GM12878 (cell line): Measurements from ENCODE around the gene BCAN. TPM values are rescaled to one million over a fixed set of nuclear protein-coding genes. Genes with fewer than 3 reads are reported as not detected.

Experiments used
- ATAC-seq: fragments of 200-7000 bp; cut with Tn5 transposase; 3 replicates; pipeline ENCODE4 v1.9.1; 2020; ENCODE audit warnings: mild to moderate bottlenecking, moderate library complexity
- BruUV-seq: library from RNA; stranded (reverse); fragments of 400-500 nt; replicated peaks from 2 replicates; lab custom pipeline; 2021; lab: Mats Ljungman, UMichigan
- CTCF ChIA-PET: fragments of 300-600 bp; sonication (Branson Sonifier 250); formaldehyde crosslinking; extraction: SDS; loops from one replicate; lab custom pipeline; 2021; ENCODE audit warnings: inconsistent platforms; lab: Yijun Ruan, JAX
- POLR2A ChIA-PET: fragments of 350-600 bp; formaldehyde crosslinking; extraction: SDS; loops from one replicate; lab custom pipeline; 2021; ENCODE audit warnings: inconsistent platforms; lab: Charles Lee
- RAD21 ChIA-PET: fragments of 300-600 bp; sonication (Branson Sonifier 250); formaldehyde crosslinking; loops from one replicate; lab custom pipeline; 2023; ENCODE audit warnings: antibody characterized with exemption; ENCODE audit not compliant: unreplicated experiment; lab: Charles Lee
- SMC1A ChIA-PET: fragments of 300-600 bp; sonication (Branson Sonifier 250); formaldehyde crosslinking; loops from one replicate; lab custom pipeline; 2023; ENCODE audit not compliant: unreplicated experiment, uncharacterized antibody; lab: Charles Lee
- DNase-seq: peaks from one replicate; pipeline ENCODE4 v3.0.0-alpha.2; 2011; ENCODE audit warnings: low read depth, low spot score
- FAIRE-seq: peaks from 3 replicates; lab custom pipeline; 2011; peaks lifted over from hg19 to GRCh38; lab: Jason Lieb, UNC
- H2AFZ ChIP-seq: 2 replicates; pipeline ENCODE4 v1.6.0; 2011; ENCODE audit warnings: low read depth, low read length, control low read depth; ENCODE audit not compliant: control insufficient read depth
- H3K27ac ChIP-seq: 2 replicates; pipeline ENCODE4 v1.5.1; 2011; ENCODE audit warnings: control low read depth; ENCODE audit not compliant: control insufficient read depth, insufficient read depth
- H3K27me3 ChIP-seq, 2 experiments: replicated peaks in 1 of 2; 2 replicates each; pipeline versions ENCODE4 v1.6.0 to v1.6.1; 2011; ENCODE audit warnings: low read length in 1 of 2; ENCODE audit not compliant: control insufficient read depth in 2 of 2, insufficient read depth in 2 of 2
- H3K36me3 ChIP-seq, 2 experiments: 2 replicates each; pipeline ENCODE4 v1.5.1; 2011; ENCODE audit warnings: low read length in 1 of 2; ENCODE audit not compliant: control insufficient read depth in 2 of 2, insufficient read depth in 2 of 2
- H3K4me1 ChIP-seq: 2 replicates; pipeline ENCODE4 v1.6.1; 2011; ENCODE audit warnings: mild to moderate bottlenecking, low read length, moderate library complexity, mixed read lengths; ENCODE audit not compliant: control insufficient read depth, insufficient read depth
- H3K4me2 ChIP-seq: 2 replicates; pipeline ENCODE4 v1.6.0; 2011; ENCODE audit warnings: control low read depth; ENCODE audit not compliant: control insufficient read depth, insufficient read depth
- H3K4me3 ChIP-seq: fragments of 200-600 bp; sonication (generic); 2 replicates; pipeline ENCODE4 v1.5.1; 2016
- H3K79me2 ChIP-seq: 2 replicates; pipeline ENCODE4 v1.6.0; 2011; ENCODE audit warnings: low read length; ENCODE audit not compliant: control insufficient read depth, insufficient read depth
- H3K9ac ChIP-seq: 2 replicates; pipeline ENCODE4 v1.8.0; 2011; ENCODE audit warnings: low read length, control low read depth, mixed read lengths; ENCODE audit not compliant: control insufficient read depth, insufficient read depth
- H3K9me3 ChIP-seq: replicated peaks from 3 replicates; pipeline ENCODE4 v1.5.1; 2011; ENCODE audit warnings: mild to moderate bottlenecking, low read length; ENCODE audit not compliant: control insufficient read depth, insufficient read depth
- H4K20me1 ChIP-seq: 2 replicates; pipeline ENCODE4 v1.6.0; 2011; ENCODE audit not compliant: control insufficient read depth, insufficient read depth
- EZH2 ChIP-seq: IDR thresholded peaks from 2 replicates; pipeline ENCODE4 v1.6.1; 2012; ENCODE audit warnings: low read depth, mild to moderate bottlenecking, control low read depth, inconsistent platforms, low read length, borderline replicate concordance; ENCODE audit not compliant: control insufficient read depth
- GATAD2B ChIP-seq: fragments of 450-650 bp; conservative IDR thresholded peaks from 2 replicates; pipeline ENCODE4 v1.6.1; 2017; ENCODE audit warnings: low read depth, mild to moderate bottlenecking, moderate library complexity
- NBN ChIP-seq: fragments of 450-650 bp; IDR thresholded peaks from 2 replicates; pipeline ENCODE4 v1.6.1; 2016
- NFIC ChIP-seq: IDR thresholded peaks from 2 replicates; pipeline ENCODE4 v1.6.1; 2012; ENCODE audit warnings: low read depth, mild to moderate bottlenecking, inconsistent platforms, low read length, moderate library complexity
- PAX5 ChIP-seq: IDR thresholded peaks from 2 replicates; pipeline ENCODE4 v1.6.1; 2011; ENCODE audit warnings: low read depth, low read length, borderline replicate concordance
- RBBP5 ChIP-seq: fragments of 200-600 bp; sonication (generic); conservative IDR thresholded peaks from 2 replicates; pipeline ENCODE4 v1.6.1; 2016
- RCOR1 ChIP-seq: conservative IDR thresholded peaks from 2 replicates; pipeline ENCODE4 v1.6.1; 2012; ENCODE audit warnings: low read depth, low read length, improper control_type of control experiment
- RFX5 ChIP-seq: IDR thresholded peaks from 2 replicates; pipeline ENCODE4 v1.6.1; 2011; ENCODE audit warnings: low read depth, low read length, improper control_type of control experiment
- YBX1 ChIP-seq: fragments of 450-650 bp; IDR thresholded peaks from 2 replicates; pipeline ENCODE4 v1.6.1; 2016; ENCODE audit warnings: antibody characterized with exemption
- ZSCAN29 ChIP-seq: fragments of 450-650 bp; IDR thresholded peaks from 2 replicates; pipeline ENCODE4 v1.6.1; 2017; ENCODE audit warnings: mild to moderate bottlenecking, moderate library complexity
- WGBS: methylation state at CpG from one replicate; pipeline ENCODE4 v1.1.6; 2016; ENCODE audit warnings: low lambda C conversion rate; ENCODE audit not compliant: insufficient replicate concordance, insufficient coverage; ENCODE audit errors: missing lambda C conversion rate; 5-methylcytosine and 5-hydroxymethylcytosine counted together
- in situ Hi-C: fragments of 300-500 bp; cut with MboI; formaldehyde crosslinking; loops from 9 replicates; pipeline ENCODE4 v1.14.3; 2018; ENCODE audit warnings: mixed read lengths
- intact Hi-C: fragments of 100-400 bp; cut with micrococcal nuclease; formaldehyde crosslinking; loops from one replicate; pipeline ENCODE4 v1.14.2; 2022; ENCODE audit not compliant: unreplicated experiment
- polyA plus RNA-seq, 11 experiments: library from polyadenylated mRNA; depleted of rRNA in 4 of 11; unstranded in 6 of 11; stranded (reverse) in 5 of 11; fragments of >200 nt; fragmentation: Nextera tagmentation in 4 of 11; fragmentation: Illumina TruSeq in 1 of 11; extraction: Ambion mirVana in 4 of 11; extraction: Trizol in 1 of 11; gene quantifications; 1 replicate in 1 of 11; 2 replicates in 10 of 11; pipeline versions ENCODE4 v1.2.1 to v1.2.3, GENCODE V29; 2011 to 2016; ENCODE audit warnings: inconsistent platforms in 2 of 11, missing spikeins in 2 of 11, low read depth in 1 of 11
- total RNA-seq, 4 experiments: library from RNA; depleted of rRNA in 3 of 4; stranded (reverse); fragments of >200 nt in 3 of 4; fragmentation: Illumina TruSeq in 1 of 4; extraction: Trizol in 1 of 4; gene quantifications; 2 replicates each; pipeline versions ENCODE4 v1.2.1 to v1.2.3, GENCODE V29; 2013 to 2021
- TF ChIP-seq, protein P1 (sequence below): fragments of 450-650 bp; IDR thresholded peaks from 2 replicates; pipeline ENCODE4 v1.6.1; 2017; ENCODE audit warnings: antibody characterized with exemption, mild to moderate bottlenecking, moderate library complexity

BCAN gene
- total and polyA plus RNA-seq, 10 of the 15 experiments (the other 5 are each of a cell fraction or from before 2014, with no cell fraction given) = 0.05 to 1.3 (median 0.18) TPM; not detected in 1

DNA sequence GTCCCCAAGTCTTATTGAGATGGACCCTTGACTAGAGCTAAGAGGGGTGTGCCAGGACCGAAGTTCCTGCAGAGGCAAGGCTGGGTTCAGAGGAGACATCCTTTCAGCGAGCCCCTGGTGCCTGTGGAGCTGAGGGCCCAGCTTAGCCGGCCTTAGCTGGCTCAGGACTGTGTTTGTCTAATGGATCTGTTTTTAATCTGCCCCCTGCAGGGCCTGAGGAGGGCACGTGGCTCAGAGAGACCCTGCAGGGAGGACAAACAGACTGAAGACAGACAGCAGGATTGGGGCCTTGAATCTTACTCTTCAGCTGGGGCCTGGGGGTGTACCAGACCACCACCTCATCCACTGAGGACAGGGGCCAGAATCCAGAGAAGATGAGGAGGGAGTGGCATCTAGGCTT, 61.8 kb downstream of the BCAN start (continued):
- TF ChIP-seq PAX5 (no peak), NFIC (no peak), ZSCAN29 (no peak), EZH2 (no peak), GATAD2B (no peak), RFX5 (no peak)

DNA sequence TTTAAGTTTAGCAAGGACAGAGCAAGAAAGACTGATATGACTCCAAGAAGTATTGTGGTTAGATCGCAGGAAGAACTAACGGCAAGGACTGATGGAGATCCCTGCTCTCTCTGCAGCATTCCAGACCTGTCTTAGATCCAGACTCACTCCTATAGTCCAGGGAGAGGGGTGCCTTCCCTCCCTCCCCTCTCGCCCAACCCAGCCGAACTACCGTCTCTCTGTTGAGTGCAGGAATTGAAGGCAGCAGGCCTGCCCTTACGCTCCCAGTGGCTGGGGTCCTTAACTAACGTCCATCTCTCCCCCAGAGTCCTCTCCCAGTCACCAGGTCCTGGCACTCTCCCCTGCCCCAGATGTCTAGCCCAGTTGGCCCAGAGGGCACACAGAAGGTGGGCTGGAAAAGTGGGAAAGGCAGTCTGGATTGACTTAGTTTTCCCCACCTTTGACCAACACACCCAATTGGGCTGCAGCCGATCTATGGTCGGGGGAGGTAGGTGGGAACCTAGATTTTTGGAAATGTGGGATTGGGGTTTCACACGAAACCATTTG, 62.3 kb downstream of the BCAN start:
- CTCF ChIA-PET = interaction anchor here (1.0 to 9.5 kb wide), 7 partner anchors 10 to 136 kb away, joined by 3 to 157 read pairs (median 7); partner anchors contain the start of genes ISG20L2 and METTL25B
- ATAC-seq = no peak
- WGBS = 41% methylated on average over 10 of the region's 10 CpGs
- H3K27ac ChIP-seq = no peak overlapping the region
- RAD21 ChIA-PET = interaction anchor here (1.4 to 3.6 kb wide), 2 partner anchors 22 to 44 kb away, joined by 3 to 19 read pairs; no protein-coding TSS in a partner anchor
- BruUV-seq = no TSS peak
- H3K36me3 ChIP-seq = no peaks in the 10 kb centered on the region
- POLR2A ChIA-PET = interaction anchor here (0.5 to 0.6 kb wide), 2 partner anchors 9 to 122 kb away, joined by 3 to 4 read pairs; no protein-coding TSS in a partner anchor
- no peak overlapping the region for H3K9ac ChIP-seq
- H4K20me1 ChIP-seq = no peaks in the 10 kb centered on the region; the same call in 1 of the 2 replicates
- no peak for TF ChIP-seq RCOR1
- no peak for TF ChIP-seq YBX1
- TF ChIP-seq NBN = no peak
- TF ChIP-seq RBBP5 = no peak
- TF ChIP-seq, protein P1, sequence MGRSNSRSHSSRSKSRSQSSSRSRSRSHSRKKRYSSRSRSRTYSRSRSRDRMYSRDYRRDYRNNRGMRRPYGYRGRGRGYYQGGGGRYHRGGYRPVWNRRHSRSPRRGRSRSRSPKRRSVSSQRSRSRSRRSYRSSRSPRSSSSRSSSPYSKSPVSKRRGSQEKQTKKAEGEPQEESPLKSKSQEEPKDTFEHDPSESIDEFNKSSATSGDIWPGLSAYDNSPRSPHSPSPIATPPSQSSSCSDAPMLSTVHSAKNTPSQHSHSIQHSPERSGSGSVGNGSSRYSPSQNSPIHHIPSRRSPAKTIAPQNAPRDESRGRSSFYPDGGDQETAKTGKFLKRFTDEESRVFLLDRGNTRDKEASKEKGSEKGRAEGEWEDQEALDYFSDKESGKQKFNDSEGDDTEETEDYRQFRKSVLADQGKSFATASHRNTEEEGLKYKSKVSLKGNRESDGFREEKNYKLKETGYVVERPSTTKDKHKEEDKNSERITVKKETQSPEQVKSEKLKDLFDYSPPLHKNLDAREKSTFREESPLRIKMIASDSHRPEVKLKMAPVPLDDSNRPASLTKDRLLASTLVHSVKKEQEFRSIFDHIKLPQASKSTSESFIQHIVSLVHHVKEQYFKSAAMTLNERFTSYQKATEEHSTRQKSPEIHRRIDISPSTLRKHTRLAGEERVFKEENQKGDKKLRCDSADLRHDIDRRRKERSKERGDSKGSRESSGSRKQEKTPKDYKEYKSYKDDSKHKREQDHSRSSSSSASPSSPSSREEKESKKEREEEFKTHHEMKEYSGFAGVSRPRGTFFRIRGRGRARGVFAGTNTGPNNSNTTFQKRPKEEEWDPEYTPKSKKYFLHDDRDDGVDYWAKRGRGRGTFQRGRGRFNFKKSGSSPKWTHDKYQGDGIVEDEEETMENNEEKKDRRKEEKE = no peak
- TF ChIP-seq, all 136 proteins: peak for 0
- no peaks in the 10 kb centered on the region for H3K9me3 ChIP-seq
- no peak overlapping the region for H3K4me2 ChIP-seq
- intact Hi-C loops = no loop called here
- SMC1A ChIA-PET = interaction anchor here (0.8 to 1.1 kb wide), 3 partner anchors 15 to 18 kb away, joined by 3 to 6 read pairs (median 3); no protein-coding TSS in a partner anchor
- H2AFZ ChIP-seq = no peak overlapping the region
- no peaks in the 10 kb centered on the region for H3K79me2 ChIP-seq
- in situ Hi-C loops = no loop called here
- FAIRE-seq (no peak), DNase-seq (no peak)
- H3K27me3 ChIP-seq = peaks cover 10 to 15% of the 10 kb centered on the region in 2 experiments
- H3K4me1 ChIP-seq = peaks cover 6% of the 10 kb centered on the region
- H3K4me3 ChIP-seq = no peak overlapping the region
